ENCODE results near the gene NDRG4.

DNA sequence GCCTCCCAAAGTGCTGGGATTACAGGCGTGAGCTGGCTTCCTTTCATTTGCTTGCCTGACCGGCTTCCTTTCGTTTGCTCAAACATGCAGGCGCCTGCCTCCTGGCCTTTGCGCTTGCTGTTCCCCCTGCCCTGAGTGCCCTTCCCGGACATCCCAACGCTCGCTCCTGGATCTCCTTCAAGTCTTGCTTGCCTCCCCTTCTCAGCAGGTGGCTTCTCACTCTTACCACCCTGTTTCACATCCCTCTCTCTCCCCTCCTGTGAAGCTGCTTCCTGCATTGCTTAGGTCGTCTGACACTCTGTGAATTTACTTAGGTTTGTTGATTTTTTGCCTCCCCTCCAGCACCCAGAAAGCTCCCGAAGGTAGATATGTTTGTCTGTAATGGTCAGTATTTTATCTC lies 25.6 kb upstream of the NDRG4 start:
- TF ChIP-seq, protein P1, sequence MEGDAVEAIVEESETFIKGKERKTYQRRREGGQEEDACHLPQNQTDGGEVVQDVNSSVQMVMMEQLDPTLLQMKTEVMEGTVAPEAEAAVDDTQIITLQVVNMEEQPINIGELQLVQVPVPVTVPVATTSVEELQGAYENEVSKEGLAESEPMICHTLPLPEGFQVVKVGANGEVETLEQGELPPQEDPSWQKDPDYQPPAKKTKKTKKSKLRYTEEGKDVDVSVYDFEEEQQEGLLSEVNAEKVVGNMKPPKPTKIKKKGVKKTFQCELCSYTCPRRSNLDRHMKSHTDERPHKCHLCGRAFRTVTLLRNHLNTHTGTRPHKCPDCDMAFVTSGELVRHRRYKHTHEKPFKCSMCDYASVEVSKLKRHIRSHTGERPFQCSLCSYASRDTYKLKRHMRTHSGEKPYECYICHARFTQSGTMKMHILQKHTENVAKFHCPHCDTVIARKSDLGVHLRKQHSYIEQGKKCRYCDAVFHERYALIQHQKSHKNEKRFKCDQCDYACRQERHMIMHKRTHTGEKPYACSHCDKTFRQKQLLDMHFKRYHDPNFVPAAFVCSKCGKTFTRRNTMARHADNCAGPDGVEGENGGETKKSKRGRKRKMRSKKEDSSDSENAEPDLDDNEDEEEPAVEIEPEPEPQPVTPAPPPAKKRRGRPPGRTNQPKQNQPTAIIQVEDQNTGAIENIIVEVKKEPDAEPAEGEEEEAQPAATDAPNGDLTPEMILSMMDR (IDR thresholded peaks at IDR 0.05) = no peak
- no peak for TF ChIP-seq POLR2A (IDR thresholded peaks at IDR 0.05)
